HepG2 (cell line): ENCODE results near the gene SEC24D. TPM values are rescaled to one million over a fixed set of nuclear protein-coding genes. Genes with fewer than 3 reads are reported as not detected.

Experiments used
- ATAC-seq: fragments of 200-7000 bp; cut with Tn5 transposase; 3 replicates; pipeline ENCODE4 v1.9.1; 2020; ENCODE audit warnings: mild to moderate bottlenecking, moderate library complexity
- BruUV-seq: library from RNA; stranded (reverse); fragments of 400-500 nt; replicated peaks from 2 replicates; lab custom pipeline; 2021; lab: Mats Ljungman, UMichigan
- CTCF ChIA-PET: fragments of 300-600 bp; formaldehyde crosslinking; extraction: SDS; loops from one replicate; lab custom pipeline; 2021; ENCODE audit warnings: low total read pairs, inconsistent platforms, low intra/inter-chr PET ratio; lab: Yijun Ruan, JAX
- POLR2A ChIA-PET: fragments of 350-600 bp; sonication (Branson Sonifier 250); formaldehyde crosslinking; loops from one replicate; lab custom pipeline; 2020; ENCODE audit warnings: antibody characterized with exemption, inconsistent platforms; lab: Yijun Ruan, JAX
- DNase-seq: peaks from one replicate; pipeline ENCODE4 v3.0.0-alpha.2; 2015; ENCODE audit warnings: low spot score
- FAIRE-seq: peaks from 3 replicates; lab custom pipeline; 2011; peaks lifted over from hg19 to GRCh38; lab: Jason Lieb, UNC
- H2AFZ ChIP-seq: one replicate; pipeline ENCODE4 v1.6.1; 2011; ENCODE audit warnings: low read length, inconsistent platforms
- H3K27ac ChIP-seq: fragments of 300-600 bp; 3 replicates; pipeline ENCODE4 v1.8.0; 2011; ENCODE audit warnings: mixed run types, mild to moderate bottlenecking, mixed read lengths, low read length, inconsistent platforms; ENCODE audit not compliant: insufficient read depth; ENCODE audit errors: extremely low read length
- H3K27me3 ChIP-seq, 2 experiments: fragments of 200-600 bp in 1 of 2; 2 replicates in 1 of 2; 3 replicates in 1 of 2; pipeline versions ENCODE4 v1.6.0 to v1.8.0; 2011; ENCODE audit warnings: low read length in 2 of 2, mild to moderate bottlenecking in 2 of 2, moderate library complexity in 2 of 2, inconsistent platforms in 1 of 2; ENCODE audit not compliant: insufficient read depth in 2 of 2, control insufficient read depth in 1 of 2
- H3K36me3 ChIP-seq, 2 experiments: fragments of 200-600 bp in 1 of 2; replicated peaks in 1 of 2; 2 replicates in 1 of 2; 3 replicates in 1 of 2; pipeline versions ENCODE4 v1.5.1 to v1.8.0; 2011; ENCODE audit warnings: low read length in 2 of 2, inconsistent platforms in 1 of 2; ENCODE audit not compliant: insufficient read depth in 2 of 2, control insufficient read depth in 1 of 2
- H3K4me1 ChIP-seq: 2 replicates; pipeline ENCODE4 v1.5.1; 2012; ENCODE audit warnings: low read length, inconsistent platforms; ENCODE audit not compliant: insufficient read depth
- H3K4me2 ChIP-seq: 2 replicates; pipeline ENCODE4 v1.6.0; 2011; ENCODE audit warnings: low read depth, low read length, inconsistent platforms
- H3K4me3 ChIP-seq, 3 experiments: fragments of 200-600 bp in 1 of 3; sonication (generic), shearing (Covaris generic) in 1 of 3; replicated peaks in 1 of 3; 2 replicates each; pipeline ENCODE4 v1.5.1; 2011 to 2016; ENCODE audit warnings: low read length in 3 of 3, inconsistent platforms in 2 of 3, low read depth in 2 of 3, mild to moderate bottlenecking in 2 of 3, control low read depth in 1 of 3, mixed read lengths in 1 of 3; ENCODE audit not compliant: insufficient read depth in 1 of 3
- H3K79me2 ChIP-seq: one replicate; pipeline ENCODE4 v1.6.1; 2011; ENCODE audit warnings: low read length, inconsistent platforms; ENCODE audit not compliant: insufficient read depth
- H3K9ac ChIP-seq: 2 replicates; pipeline ENCODE4 v1.6.0; 2011; ENCODE audit warnings: mild to moderate bottlenecking, low read depth, low read length, inconsistent platforms; ENCODE audit not compliant: insufficient read depth
- H3K9me3 ChIP-seq: 2 replicates; pipeline ENCODE4 v1.5.1; 2012; ENCODE audit warnings: mild to moderate bottlenecking, low read length
- H4K20me1 ChIP-seq: 2 replicates; pipeline ENCODE4 v1.6.0; 2011; ENCODE audit warnings: inconsistent platforms, mild to moderate bottlenecking, low read length, moderate library complexity; ENCODE audit not compliant: insufficient read depth
- DZIP1 ChIP-seq: sonication (generic); formaldehyde crosslinking; IDR thresholded peaks from 2 replicates; pipeline ENCODE4 v1.5.0; 2020; ENCODE audit warnings: mild to moderate bottlenecking, missing genetic modification reagents
- NR2F6 ChIP-seq, 2 experiments: IDR thresholded peaks; 2 replicates each; pipeline ENCODE4 v1.6.1; 2016; ENCODE audit warnings: antibody characterized with exemption in 1 of 2, mild to moderate bottlenecking in 1 of 2
- PATZ1 ChIP-seq: sonication (generic); formaldehyde crosslinking; IDR thresholded peaks from 2 replicates; pipeline ENCODE4 v1.4.0; 2020; ENCODE audit warnings: missing genetic modification reagents
- PAX8 ChIP-seq: sonication (generic); formaldehyde crosslinking; IDR thresholded peaks from 2 replicates; pipeline ENCODE4 v1.8.0; 2022; ENCODE audit warnings: mild to moderate bottlenecking, missing genetic modification reagents, borderline replicate concordance
- STAG1 ChIP-seq: sonication (generic); formaldehyde crosslinking; IDR thresholded peaks from 2 replicates; pipeline ENCODE4 v1.4.0; 2020; ENCODE audit warnings: missing genetic modification reagents
- ZNF503 ChIP-seq: sonication (generic); formaldehyde crosslinking; IDR thresholded peaks from 2 replicates; pipeline ENCODE4 v1.4.0; 2020; ENCODE audit warnings: missing genetic modification reagents
- ZNF710 ChIP-seq: sonication (generic); formaldehyde crosslinking; IDR thresholded peaks from 2 replicates; pipeline ENCODE4 v1.5.0; 2020; ENCODE audit warnings: mild to moderate bottlenecking, missing genetic modification reagents, borderline replicate concordance
- whole genome bisulfite sequencing: methylation state at CpG from one replicate; pipeline ENCODE4 v1.1.6; 2017; ENCODE audit warnings: low lambda C conversion rate; 5-methylcytosine and 5-hydroxymethylcytosine counted together
- in situ Hi-C: cut with HindIII; loops from 2 replicates; pipeline ENCODE4 v1.10.0; 2017; ENCODE audit warnings: low pct_unique_long_range_greater_than_20kb; ENCODE audit not compliant: extremely low pct_ligation_motif_present
- intact Hi-C: fragments of 100-400 bp; cut with micrococcal nuclease; formaldehyde crosslinking; loops from one replicate; pipeline ENCODE4 v1.10.0; 2022; ENCODE audit not compliant: unreplicated experiment
- polyA plus RNA-seq, 8 experiments: library from polyadenylated mRNA; depleted of rRNA in 3 of 8; stranded (reverse) in 7 of 8; unstranded in 1 of 8; fragments of >200 nt; fragmentation: Illumina TruSeq in 4 of 8; extraction: Trizol in 4 of 8; gene quantifications; 2 replicates each; pipeline versions ENCODE4 v1.2.1 to v1.2.3, GENCODE V29; 2011 to 2016; ENCODE audit warnings: low read depth in 4 of 8, missing spikeins in 1 of 8, mixed read lengths in 1 of 8; ENCODE audit not compliant: insufficient read depth in 1 of 8
- total RNA-seq, 5 experiments: library from RNA; depleted of rRNA; stranded (reverse); fragments of >200 nt; fragmentation: Illumina TruSeq; extraction: Trizol; gene quantifications; 2 replicates each; pipeline ENCODE4 v1.2.3, GENCODE V29; 2016; ENCODE audit warnings: low read depth in 1 of 5

Gene SEC24D
- total and polyA plus RNA-seq, 2 of the 13 experiments (the other 11 are each of a cell fraction or from before 2014, with no cell fraction given), result 30.0 to 51.1 TPM

- TF ChIP-seq STAG1 (CRISPR knock-in tag) (no peak), ZNF503 (no peak), NR2F6 (IDR thresholded peaks at IDR 0.05) (no peak), NR2F6 (CRISPR knock-in tag; IDR thresholded peaks at IDR 0.05) (no peak), PATZ1 (CRISPR knock-in tag) (no peak), ZNF710 (CRISPR knock-in tag) (no peak), PAX8 (no peak), DZIP1 (CRISPR knock-in tag) (no peak)
- TF ChIP-seq, all 625 proteins: peak for 0
Observed at GRCh38 chr4:118760493-118760892, 75.4 kb downstream of the SEC24D start.

More at GRCh38 chr4:118760493-118760892, 75.4 kb downstream of the SEC24D start:
- Histone ChIP-seq H3K79me2 (no peaks in the 10 kb centered on the region), H3K27me3 (no peaks in the 10 kb centered on the region), H3K4me1 (peaks cover 42% of the 10 kb centered on the region), H2AFZ (no peak overlapping the region), H4K20me1 (peaks cover 3% of the 10 kb centered on the region; the same call in 1 of the 2 replicates), H3K27ac (no peak overlapping the region), H3K36me3 (peaks cover 7 to 46% of the 10 kb centered on the region in 2 experiments), H3K9me3 (no peaks in the 10 kb centered on the region), H3K4me3 (no peak overlapping the region), H3K9ac (no peak overlapping the region), H3K4me2 (no peak overlapping the region)
- intact Hi-C loops (no loop called here), in situ Hi-C loops (no loop called here)
- BruUV-seq, result no TSS peak
- ChIA-PET POLR2A (no interaction called here), CTCF (no interaction called here)
- DNase-seq (no peak), ATAC-seq (no peak), FAIRE-seq (no peak)
- WGBS, result 98% methylated on average over 5 of the region's 5 CpGs
